NK-92 treated with Interleukin-12 subunit alpha and Interleukin-12 subunit beta, amount 100 ng/mL, for 24 hours (cell line): ENCODE measurements around the gene PRKG1.

Source experiments
- DNase-seq: peaks from one replicate; lab custom pipeline; 2025; lab: John Stamatoyannopoulos, UW

The PRKG1 gene

DNA sequence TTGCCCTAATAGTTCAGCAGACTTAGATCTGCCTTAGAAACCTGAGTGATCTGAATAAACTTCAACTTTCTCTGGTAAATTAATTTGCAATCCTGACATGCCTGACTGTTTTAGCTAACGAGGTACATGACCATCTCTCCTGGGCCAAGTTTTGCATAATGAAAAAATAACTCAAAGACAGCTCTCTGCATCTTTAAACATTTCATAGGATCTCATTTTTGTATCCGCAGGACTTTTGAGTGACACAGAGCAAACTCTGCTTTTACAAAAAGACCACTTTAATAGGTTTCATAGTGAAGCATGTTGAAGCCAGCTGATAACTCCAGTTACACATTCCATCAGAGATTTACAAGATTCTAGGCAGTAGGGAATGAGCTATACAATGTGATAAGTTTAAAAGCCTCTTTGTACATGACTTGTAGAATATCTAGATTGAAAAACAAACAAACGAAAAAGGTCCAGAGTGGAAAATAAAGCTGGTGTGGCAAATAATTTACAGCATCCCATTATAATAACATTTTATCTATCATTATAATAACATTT is 2.1 kb downstream of the PRKG1 start:
- DNase-seq: no peak

DNA sequence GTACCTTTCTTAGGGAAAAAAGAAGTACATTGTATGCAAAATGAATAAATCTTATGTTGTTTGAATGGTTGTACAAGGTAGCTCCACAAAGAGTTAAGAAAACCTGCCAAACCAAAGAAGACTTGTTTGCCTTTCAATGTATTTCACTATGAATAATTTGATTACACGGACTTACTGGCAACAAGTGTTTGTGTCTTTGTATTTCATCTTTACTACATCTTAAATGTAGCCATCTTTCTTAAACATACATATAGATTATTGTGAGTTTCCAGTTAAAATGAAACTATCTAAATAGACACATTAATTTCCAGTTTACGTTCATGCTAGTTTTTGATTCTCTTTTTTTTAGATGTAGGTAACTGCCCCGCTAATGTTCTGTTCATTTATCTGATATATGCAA is 2.8 kb downstream of the PRKG1 start:
- DNase-seq: no peak

GRCh38 chr10:51077507-51077906 is 3.2 kb downstream of the PRKG1 start:
- no peak for DNase-seq

GRCh38 chr10:51079331-51079730 is 5.0 kb downstream of the PRKG1 start:
- DNase-seq: no peak

GRCh38 chr10:51079766-51080165 is 5.5 kb downstream of the PRKG1 start:
- no peak for DNase-seq

GRCh38 chr10:51080311-51081006 is 6.2 kb downstream of the PRKG1 start:
- no peak for DNase-seq

DNA sequence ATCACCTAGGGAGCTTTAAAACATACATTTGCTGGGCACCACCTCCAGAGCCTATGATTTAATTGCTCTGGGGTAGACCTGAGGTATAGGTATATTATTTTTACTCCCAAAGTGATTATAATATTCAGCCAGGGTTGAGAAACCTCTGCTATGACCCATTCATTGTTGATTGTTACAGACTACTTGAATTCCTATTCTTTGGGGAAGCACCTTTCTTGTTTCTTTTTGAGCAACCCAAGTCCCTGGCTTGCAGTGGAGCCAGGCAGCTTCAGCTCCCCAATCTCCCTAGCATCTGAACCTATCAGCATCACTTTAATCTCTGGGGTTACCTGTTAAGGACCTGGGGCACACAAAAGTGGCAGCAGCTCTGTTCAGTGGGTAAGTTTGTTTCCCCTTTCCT is 8.6 kb downstream of the PRKG1 start:
- DNase-seq: no peak

GRCh38 chr10:51083356-51083853 is 9.1 kb downstream of the PRKG1 start:
- DNase-seq: no peak

DNA sequence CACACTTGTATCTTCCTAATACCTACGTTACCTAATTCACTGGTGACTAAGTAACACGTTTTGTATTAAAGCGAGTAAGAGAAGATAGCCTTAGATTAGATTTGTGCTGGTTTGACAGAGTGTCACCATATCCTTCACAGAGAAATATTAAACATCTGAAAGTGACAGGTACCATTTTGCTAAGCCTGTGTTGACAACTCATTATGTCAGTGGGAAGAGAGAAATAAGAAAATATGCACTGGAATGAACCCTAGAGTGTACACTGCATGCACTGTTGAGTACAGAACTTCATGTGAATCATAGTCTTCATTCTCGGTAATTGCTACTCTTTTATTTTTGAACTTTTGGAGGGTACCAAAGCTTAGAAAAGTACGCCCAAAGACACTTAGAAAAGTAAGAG is 10.9 kb downstream of the PRKG1 start:
- no peak for DNase-seq

DNA sequence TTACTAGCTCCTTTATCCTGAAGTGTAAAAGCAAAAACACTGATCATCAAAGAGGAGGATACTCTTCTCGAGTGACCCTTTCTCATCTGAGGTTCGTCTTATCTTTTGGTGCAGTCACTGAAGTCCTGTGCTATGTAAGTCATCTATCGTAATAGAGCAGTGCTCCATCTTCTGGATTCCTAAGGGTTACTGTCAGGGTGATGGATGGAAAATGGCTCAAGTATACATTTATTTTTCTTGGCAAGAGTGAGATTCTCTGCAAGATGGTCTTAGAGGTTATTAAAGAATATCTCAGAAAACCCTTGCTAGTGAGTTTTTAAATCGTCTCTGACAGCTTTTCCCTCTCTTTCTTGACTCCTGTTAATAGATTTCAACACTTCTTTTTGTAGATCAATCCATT is 12.4 kb downstream of the PRKG1 start:
- DNase-seq: no peak

DNA sequence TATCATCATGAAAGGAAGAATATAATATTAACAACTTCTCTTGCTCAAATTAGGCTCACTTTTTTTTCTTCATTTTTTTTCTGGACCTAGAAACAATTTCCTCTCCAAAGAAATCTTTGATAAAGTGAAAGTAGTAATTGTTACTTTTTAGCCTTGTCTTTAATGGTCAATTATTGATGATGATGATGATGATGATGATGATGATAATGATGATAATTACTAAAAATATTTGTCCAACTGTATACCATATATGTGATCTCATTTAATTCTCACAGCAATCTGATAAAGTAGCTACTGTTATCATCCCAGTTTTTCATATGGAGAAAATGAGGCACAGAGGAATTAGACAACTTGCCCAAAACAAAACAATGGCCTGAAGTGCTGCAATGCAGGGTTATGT is 12.8 kb downstream of the PRKG1 start:
- no peak for DNase-seq

DNA sequence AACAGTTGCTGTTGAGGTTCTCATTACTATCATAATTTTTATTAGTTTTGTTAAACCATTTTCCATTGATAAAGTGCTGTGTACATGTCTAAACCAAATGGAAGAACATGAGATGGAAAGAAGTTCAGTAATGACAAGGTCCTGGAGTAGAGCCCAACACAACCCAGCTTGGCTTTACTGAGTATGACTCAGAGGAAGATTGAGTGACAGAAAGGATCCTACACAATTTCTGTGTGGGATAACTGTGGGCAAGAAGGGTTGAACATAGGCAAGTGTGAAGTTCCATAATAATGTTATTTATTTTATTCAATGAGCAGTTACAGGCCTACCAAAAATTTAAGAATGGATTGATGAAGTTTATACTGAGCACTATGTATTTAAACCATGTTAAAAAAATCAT is 15.9 kb downstream of the PRKG1 start:
- DNase-seq: no peak

DNA sequence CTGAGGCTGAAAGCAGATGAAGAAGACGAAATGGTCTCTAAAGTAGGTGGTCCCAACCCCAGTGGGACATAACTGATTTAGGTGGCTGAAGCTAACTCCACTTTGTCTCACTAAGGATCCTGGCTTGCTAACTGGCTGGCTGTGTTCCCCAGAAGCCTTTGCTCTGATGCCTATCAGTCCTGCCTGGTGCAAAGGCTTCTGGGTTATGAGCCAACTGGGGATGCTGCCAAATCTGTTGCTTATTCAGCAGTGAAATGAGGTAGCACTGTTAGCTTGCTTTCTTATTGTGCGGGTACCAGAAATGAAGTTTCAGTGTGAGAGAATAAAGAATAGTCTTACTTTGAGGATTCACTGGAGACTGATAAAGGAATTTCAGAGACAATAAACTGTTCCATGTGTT is 18.1 kb downstream of the PRKG1 start:
- no peak for DNase-seq

GRCh38 chr10:51095444-51095843 is 21.2 kb downstream of the PRKG1 start:
- no peak for DNase-seq

DNA sequence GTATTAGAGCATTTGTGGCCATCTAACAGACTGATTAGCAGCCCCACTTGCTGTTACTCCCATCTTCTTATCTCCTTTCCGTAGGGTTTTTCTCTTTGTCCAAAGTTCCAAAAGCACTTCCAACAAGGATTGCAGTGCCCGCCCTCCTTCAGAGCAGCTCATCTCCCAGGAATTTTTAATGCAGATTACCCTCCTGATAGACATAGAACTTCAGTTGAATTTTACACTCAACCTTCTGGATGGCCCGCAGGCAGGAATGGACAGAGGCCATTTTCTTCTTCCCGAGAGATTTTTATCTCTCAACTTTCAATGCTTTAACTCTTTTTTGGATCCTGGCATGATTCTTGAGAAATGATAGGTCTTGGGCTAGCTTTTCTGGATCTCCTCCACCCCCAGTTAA is 23.3 kb downstream of the PRKG1 start:
- DNase-seq: no peak

DNA sequence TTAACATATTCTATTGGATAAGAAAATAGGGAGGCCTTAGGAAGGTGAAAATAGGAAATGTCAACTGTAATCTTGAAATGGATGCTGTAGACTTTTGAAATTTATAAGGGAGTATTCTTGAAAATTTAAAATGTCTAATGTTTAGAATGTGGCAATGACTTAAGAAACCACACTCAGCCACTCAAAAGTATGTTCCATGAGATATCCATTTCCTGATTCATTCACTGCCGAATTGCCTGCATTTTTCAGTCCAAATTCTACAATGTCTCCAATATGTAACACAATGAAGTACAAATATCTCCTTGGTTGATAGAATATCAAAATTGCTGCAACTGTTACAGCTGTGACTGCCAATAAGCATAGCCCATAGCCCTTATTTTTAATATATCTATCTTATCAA is 25.9 kb downstream of the PRKG1 start:
- DNase-seq: no peak

GRCh38 chr10:51103554-51104217 is 29.4 kb downstream of the PRKG1 start:
- DNase-seq: no peak

- no peak for DNase-seq
Observed at GRCh38 chr10:51106311-51106945, 32.1 kb downstream of the PRKG1 start.

DNA sequence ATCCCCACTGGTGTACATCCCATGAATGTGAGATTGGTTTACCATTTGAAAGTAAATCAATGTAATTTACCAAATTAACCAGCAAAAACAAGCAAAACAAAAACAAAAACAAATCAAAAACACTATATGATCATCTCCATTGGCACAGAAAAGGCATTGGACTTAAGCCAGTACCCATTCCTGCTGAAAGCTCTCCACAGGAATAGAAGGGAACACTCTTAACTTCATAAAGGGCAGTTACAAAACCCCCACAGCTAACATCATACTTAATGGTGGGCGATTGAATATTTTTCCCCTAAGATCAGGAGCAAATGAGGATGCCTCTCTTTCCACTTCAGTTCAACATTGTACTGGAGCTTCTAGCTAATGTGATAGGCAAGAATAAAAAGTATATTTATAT is 34.1 kb downstream of the PRKG1 start:
- DNase-seq: no peak

GRCh38 chr10:51109801-51110533 is 35.7 kb downstream of the PRKG1 start:
- DNase-seq: no peak

GRCh38 chr10:51112013-51112412 is 37.7 kb downstream of the PRKG1 start:
- no peak for DNase-seq

GRCh38 chr10:51113007-51113406 is 38.7 kb downstream of the PRKG1 start:
- no peak for DNase-seq
